Adrenal gland (tissue), 12 donors: Measurements from ENCODE around the gene PPM1M. TPM values are rescaled to one million over a fixed set of nuclear protein-coding genes. Genes with fewer than 3 reads are reported as not detected.

ENCODE experiments used
- DNase-seq, 7 donors: peaks; one replicate each; pipeline ENCODE4 v3.0.0-alpha.2; 2019 to 2020
- H3K27ac ChIP-seq, 5 donors: fragments of 200-600 bp; sonication (generic) in 4 of 5; 1 replicate in 3 of 5; 2 replicates in 2 of 5; pipeline versions ENCODE4 v1.5.1 to v1.8.0; 2016 to 2020; ENCODE audit warnings: mild to moderate bottlenecking in 1 of 5
- H3K27me3 ChIP-seq: fragments of 200-600 bp; 2 replicates; pipeline ENCODE4 v1.8.0; 2021
- H3K36me3 ChIP-seq, 2 donors: fragments of 200-600 bp; replicated peaks in 1 of 2; 1 replicate in 1 of 2; 2 replicates in 1 of 2; pipeline versions ENCODE4 v1.5.1 to v1.8.0; 2018 to 2022
- H3K4me1 ChIP-seq, 2 donors: fragments of 200-600 bp; replicated peaks in 1 of 2; 1 replicate in 1 of 2; 2 replicates in 1 of 2; pipeline versions ENCODE4 v1.5.1 to v1.8.0; 2018 to 2021
- H3K4me3 ChIP-seq, 4 donors: fragments of 200-600 bp; sonication (generic) in 3 of 4; one replicate each; pipeline ENCODE4 v1.5.1; 2016 to 2018
- H3K9me3 ChIP-seq, 3 donors: fragments of 200-600 bp; sonication (generic) in 1 of 3; replicated peaks in 1 of 3; 1 replicate in 2 of 3; 2 replicates in 1 of 3; pipeline versions ENCODE4 v1.5.1 to v1.8.0; 2016 to 2021
- CTCF ChIP-seq, 6 experiments: fragments of 450-650 bp in 4 of 6; fragments of 200-600 bp in 2 of 6; sonication (generic) in 1 of 6; IDR thresholded peaks; 1 replicate in 5 of 6; 2 replicates in 1 of 6; pipeline versions ENCODE4 v1.5.1 to v1.8.0; 2016 to 2021; ENCODE audit warnings: antibody characterized with exemption in 6 of 6, mild to moderate bottlenecking in 2 of 6, moderate library complexity in 1 of 6
- POLR2A ChIP-seq, 2 donors: fragments of 450-650 bp; IDR thresholded peaks; one replicate each; pipeline ENCODE4 v1.6.1; 2017; ENCODE audit warnings: antibody characterized with exemption in 2 of 2, mild to moderate bottlenecking in 2 of 2, moderate library complexity in 1 of 2
- WGBS, 4 donors: extraction: QIAGEN DNeasy Blood & Tissue Kit in 2 of 4; methylation state at CpG; one replicate each; pipeline versions ENCODE4 v1.1.5 to v1.1.7; 2013 to 2017; 5-methylcytosine and 5-hydroxymethylcytosine counted together
- intact Hi-C, 2 donors: fragments of 100-400 bp; cut with DNase I; formaldehyde crosslinking; loops; one replicate each; pipeline versions ENCODE4 v1.14.1 to v1.15.0; 2022 to 2023
- polyA plus RNA-seq, 3 donors: library from polyadenylated mRNA; stranded (reverse); fragments of 200-250 nt in 2 of 3; fragments of 350-450 nt in 1 of 3; fragmentation: Illumina TruSeq in 1 of 3; extraction: RNeasy Lipid Tissue Mini Kit (QIAGEN cat#74804) in 1 of 3; gene quantifications; one replicate each; pipeline ENCODE4 v1.2.3, GENCODE V29; 2013 to 2014
- total RNA-seq, 9 donors: library from RNA; depleted of rRNA in 4 of 9; stranded (reverse); fragments of >200 nt in 4 of 9; fragments of 120-200 nt in 1 of 9; fragmentation: NEBNext Ultra II Directional in 1 of 9; extraction: Animal tissue kit (Norgen Biotek cat#: 25700) in 1 of 9; gene quantifications; one replicate each; pipeline versions ENCODE4 v1.1.0 to v1.2.4, GENCODE V29; 2013 to 2023
- donor health status: healthy with polysubstance abuse.
- donor health status: Bipolar disorder and iron deficiency.
- donor health status: DM: yes; HTN: yes; CAD: no.
- donor health status: DM: no; HTN: no; CAD: no.
- donor health status: DM: no; HTN: no; CAD: no.
- donor health status: DM: yes; HTN: yes; CAD: no.

Gene PPM1M
- total and polyA plus RNA-seq, 12 donors, result 3.2 to 29.8 (median 21.7) TPM

- peaks cover 37 to 43% of the 10 kb centered on the region in 2 donors for H3K4me1 ChIP-seq
- intact Hi-C loops, result no loop called here
- 86 to 91% (median 88%) methylated on average over 1 of the region's 1 CpG for WGBS, 4 donors
Measured at GRCh38 chr3:52242039-52242438, 3.5 kb upstream of the PPM1M start.

GRCh38 chr3:52243791-52244628 is 1.5 kb upstream of the PPM1M start:
- Histone ChIP-seq H3K9me3 (no peaks in the 10 kb centered on the region), H3K4me1 (peaks cover 19 to 25% of the 10 kb centered on the region in 2 donors), H3K4me3 (no peak overlapping the region), H3K36me3 (peaks cover 0 to 2% of the 10 kb centered on the region in 2 donors), H3K27ac (peak overlapping the region in 4 of 5 donors; percentile 19 to 86 (median 77)), H3K27me3 (no peaks in the 10 kb centered on the region)
- peak in 5 of 7 donors; percentile 35 to 77 (median 47) for DNase-seq
- TF ChIP-seq POLR2A (IDR thresholded peaks at IDR 0.05), result no peak
- intact Hi-C loops, result no loop called here
- WGBS, 4 donors, result 71 to 80% (median 76%) methylated on average over 9 of the region's 9 CpGs

More at GRCh38 chr3:52242039-52242438, 3.5 kb upstream of the PPM1M start:
- Histone ChIP-seq H3K27me3 (no peaks in the 10 kb centered on the region), H3K27ac (no peak overlapping the region), H3K36me3 (no peaks in the 10 kb centered on the region), H3K9me3 (no peaks in the 10 kb centered on the region), H3K4me3 (no peak overlapping the region)
- no peak for TF ChIP-seq CTCF (IDR thresholded peaks at IDR 0.05)
- TF ChIP-seq POLR2A (IDR thresholded peaks at IDR 0.05), result no peak
- no peak for DNase-seq

GRCh38 chr3:52246264-52246620 is 683 bp downstream of the PPM1M start:
- intact Hi-C loops, result no loop called here
- Histone ChIP-seq H3K27me3 (no peaks in the 10 kb centered on the region), H3K9me3 (no peaks in the 10 kb centered on the region), H3K4me1 (peaks cover 6 to 7% of the 10 kb centered on the region in 2 donors), H3K4me3 (peak overlapping the region in 2 of 4 donors; percentile 16 to 42), H3K27ac (peak overlapping the region in 4 of 5 donors; percentile 59 to 86 (median 77)), H3K36me3 (peaks cover 0 to 19% of the 10 kb centered on the region in 2 donors)
- TF ChIP-seq CTCF (IDR thresholded peaks at IDR 0.05) (no peak), POLR2A (IDR thresholded peaks at IDR 0.05) (no peak)
- DNase-seq, result no peak
- 36 to 53% (median 44%) methylated on average over 2 to 8 of the region's 8 CpGs for WGBS, 4 donors

GRCh38 chr3:52246728-52247408 is 1.3 kb downstream of the PPM1M start:
- peak in 4 of 7 donors; percentile 21 to 52 (median 28) for DNase-seq
- H3K9me3 ChIP-seq, result no peaks in the 10 kb centered on the region
- H3K27ac ChIP-seq, result peak overlapping the region in 2 of 5 donors; percentile 81 to 86

More at GRCh38 chr3:52246728-52247408, 1.3 kb downstream of the PPM1M start:
- peaks cover 0 to 25% of the 10 kb centered on the region in 2 donors for H3K36me3 ChIP-seq
- no peak for TF ChIP-seq CTCF (IDR thresholded peaks at IDR 0.05)
- no peak for TF ChIP-seq POLR2A (IDR thresholded peaks at IDR 0.05)
- H3K27me3 ChIP-seq, result no peaks in the 10 kb centered on the region
- intact Hi-C loops, result no loop called here
- 78 to 81% (median 79%) methylated on average over 10 to 14 of the region's 14 CpGs for WGBS, 4 donors
- peak overlapping the region in 1 of 4 donors; percentile 42 for H3K4me3 ChIP-seq
- H3K4me1 ChIP-seq, result peaks cover 6 to 7% of the 10 kb centered on the region in 2 donors
